Mesenteric fat pad (tissue), 1 donor: ENCODE measurements around the gene TBX2. TPM values are rescaled to one million over a fixed set of nuclear protein-coding genes. Genes with fewer than 3 reads are reported as not detected.

Experiments used
- DNase-seq: peaks from one replicate; pipeline ENCODE4 v3.0.0-alpha.2; 2020; ENCODE audit warnings: low spot score
- total RNA-seq: library from RNA; stranded (reverse); fragmentation: NEBNext Ultra II Directional; extraction: Animal tissue kit (Norgen Biotek cat#: 25700); gene quantifications from one replicate; pipeline ENCODE4 v1.2.1, GENCODE V29; 2021
- donor health status: DM: yes; HTN: yes; CAD: no.

Gene TBX2
- total RNA-seq, 1 donor from 2014 or later: 16.1 TPM

DNA sequence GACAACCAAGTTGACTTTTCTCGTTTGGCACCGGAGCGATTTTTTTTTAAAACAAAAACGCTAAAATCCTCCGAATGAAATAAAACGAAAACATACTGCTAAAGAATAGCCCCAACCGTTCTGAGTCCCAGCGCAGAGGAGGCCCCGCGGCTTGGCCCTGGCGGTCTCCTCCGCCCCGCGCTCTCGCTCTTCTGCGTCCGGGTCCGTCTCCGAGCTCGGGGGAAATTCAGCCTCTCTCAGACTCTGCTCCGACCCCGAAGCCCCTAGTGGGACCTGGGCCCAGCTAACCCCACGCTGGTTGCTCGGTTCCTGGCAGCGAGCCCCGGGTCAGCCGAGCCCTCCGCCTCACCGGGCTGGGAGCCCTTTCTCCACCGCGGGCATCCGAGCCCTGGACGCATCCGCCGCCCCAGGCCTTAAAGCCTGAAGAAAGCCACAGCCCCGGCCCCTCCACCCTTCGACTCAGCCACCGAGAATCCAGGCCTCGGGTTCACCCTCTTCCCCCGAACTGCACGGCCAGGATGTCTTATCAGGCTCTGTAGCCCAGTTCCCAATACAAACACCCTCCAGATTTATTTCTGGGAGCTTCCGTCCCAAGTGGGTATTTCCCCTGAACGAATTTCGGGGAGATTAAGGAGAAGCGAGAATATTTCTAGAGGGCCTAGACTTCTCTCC lies 1.2 kb downstream of the TBX2 start:
- no peak for DNase-seq

DNA sequence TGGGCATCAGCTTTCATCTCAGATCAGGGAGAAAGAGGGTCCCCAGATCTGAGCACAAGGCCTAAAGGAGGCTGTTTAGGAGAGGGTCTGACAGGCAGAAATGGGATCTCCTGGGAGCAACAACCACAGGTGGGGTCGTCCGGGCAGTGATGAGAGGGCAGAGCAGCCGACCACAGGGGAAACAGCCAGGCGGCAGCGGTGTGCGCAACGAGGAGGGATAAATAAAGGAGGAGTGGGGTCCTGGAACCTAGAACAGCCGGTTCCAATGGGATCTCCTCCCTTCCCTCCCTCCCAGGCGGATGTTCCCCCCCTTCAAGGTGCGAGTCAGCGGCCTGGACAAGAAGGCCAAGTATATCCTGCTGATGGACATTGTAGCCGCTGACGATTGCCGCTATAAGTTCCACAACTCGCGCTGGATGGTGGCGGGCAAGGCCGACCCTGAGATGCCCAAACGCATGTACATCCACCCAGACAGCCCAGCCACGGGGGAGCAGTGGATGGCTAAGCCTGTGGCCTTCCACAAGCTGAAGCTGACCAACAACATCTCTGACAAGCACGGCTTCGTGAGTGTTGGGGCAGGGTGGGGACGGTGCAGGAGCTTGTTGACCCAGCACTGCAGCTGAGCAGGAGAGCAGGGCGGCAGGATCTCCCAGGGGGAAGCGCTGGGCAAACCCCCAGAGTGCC lies 1.9 kb downstream of the TBX2 start:
- no peak for DNase-seq

DNA sequence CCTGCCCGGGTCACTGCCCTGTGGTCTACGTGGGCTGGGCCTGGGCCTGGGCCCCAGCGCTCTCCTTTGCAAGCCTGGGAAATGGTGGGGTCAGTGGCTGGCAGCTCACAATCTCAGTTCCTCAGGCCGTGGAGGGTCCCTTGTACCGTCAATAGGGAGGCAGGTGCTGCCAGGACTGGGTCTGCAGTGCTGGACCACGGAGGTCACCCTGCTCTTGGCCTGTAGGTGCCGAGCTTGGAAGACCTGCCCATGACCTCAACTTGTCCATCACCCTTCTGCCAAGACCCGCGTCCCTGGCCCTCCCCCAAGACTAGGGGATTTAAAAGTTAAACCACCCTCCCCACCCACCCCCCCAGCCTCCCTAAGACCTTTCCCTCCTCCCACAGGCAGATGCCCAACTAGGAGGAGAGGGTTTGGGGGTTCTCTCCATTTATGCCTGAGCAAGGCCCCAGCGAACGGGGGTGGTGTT lies 2.5 kb downstream of the TBX2 start:
- no peak for DNase-seq

DNA sequence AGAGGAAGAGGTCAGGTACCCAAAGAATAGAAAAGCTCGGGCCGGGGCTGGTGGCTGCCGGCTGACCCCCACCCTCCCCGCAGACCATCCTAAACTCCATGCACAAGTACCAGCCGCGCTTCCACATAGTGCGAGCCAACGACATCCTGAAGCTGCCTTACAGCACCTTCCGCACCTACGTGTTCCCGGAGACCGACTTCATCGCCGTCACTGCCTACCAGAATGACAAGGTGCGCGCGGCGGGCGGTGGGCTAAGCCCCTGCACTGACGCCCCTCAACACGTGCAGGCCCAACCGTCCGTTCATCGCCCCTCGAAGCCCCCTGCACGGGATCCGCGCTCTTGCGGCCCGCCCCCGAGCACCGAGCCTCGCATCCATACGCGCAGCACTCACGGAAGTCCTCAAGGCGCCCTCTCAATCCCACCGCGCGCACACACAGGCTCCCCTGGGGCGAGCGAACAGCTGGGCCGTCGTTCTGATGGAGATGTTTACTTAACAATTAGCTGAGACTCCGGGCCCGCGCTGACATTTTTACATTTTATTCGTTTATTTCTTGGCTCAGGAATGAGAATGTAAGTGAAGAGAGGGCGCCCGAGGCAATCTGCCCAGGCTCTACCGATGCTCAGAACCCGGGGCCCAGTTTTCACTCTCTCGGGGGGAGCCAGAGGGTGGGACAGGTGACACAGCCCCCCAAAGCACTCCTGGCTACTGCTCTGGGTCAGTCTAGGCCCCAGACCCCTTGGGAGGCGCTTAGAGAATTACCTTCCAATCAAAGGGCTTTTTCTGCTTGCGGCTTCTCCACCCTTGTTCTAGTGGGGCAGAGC lies 3.5 kb downstream of the TBX2 start:
- no peak for DNase-seq

DNA sequence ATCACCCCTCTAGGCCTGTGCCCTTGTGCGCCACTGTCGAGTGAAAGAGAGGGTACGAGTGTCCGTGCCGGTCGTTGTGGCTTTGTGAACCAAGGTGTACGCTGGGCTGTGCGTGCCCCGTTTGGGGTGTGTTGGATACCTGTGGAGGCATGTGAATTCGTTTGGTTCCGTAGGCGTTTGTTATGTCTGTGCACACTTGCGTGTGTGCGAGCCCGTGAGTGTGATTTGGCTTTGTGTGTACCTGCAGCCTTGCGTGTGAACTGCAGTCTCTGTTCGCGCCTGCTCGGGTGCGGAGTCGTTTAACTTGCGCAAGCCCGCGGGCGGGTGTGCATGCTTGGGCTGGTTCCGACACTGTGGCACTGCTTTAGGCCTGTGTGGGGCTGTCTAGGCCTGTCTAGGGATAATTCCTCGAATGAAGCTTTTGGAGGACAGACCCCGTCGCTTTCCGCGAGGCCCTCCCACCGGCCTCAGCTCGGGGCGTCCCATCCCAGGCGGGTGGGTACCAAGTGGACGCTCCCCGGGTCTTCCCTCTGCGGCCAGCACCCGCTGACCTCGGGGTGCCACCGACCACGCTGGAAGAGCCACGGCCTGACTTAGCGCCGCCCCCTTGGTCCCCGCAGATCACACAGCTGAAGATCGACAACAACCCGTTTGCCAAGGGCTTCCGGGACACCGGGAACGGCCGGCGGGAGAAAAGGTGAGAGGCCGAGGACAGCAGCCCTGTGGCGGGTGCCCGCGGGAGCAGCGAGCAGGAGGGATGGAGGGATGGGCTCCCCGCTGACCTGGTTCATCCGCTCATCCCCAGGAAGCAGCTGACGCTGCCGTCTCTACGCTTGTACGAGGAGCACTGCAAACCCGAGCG lies 4.4 kb downstream of the TBX2 start:
- no peak for DNase-seq

DNA sequence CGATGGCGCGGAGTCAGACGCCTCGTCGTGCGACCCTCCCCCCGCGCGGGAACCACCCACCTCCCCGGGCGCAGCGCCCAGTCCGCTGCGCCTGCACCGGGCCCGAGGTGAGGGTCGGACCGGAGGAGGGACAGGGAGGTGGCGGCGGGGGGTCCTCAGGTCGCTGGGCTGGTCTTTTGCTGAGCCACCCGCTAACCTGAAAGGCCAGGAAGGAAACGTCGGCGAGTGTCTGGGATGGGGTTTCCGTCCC lies 4.9 kb downstream of the TBX2 start:
- no peak for DNase-seq

DNA sequence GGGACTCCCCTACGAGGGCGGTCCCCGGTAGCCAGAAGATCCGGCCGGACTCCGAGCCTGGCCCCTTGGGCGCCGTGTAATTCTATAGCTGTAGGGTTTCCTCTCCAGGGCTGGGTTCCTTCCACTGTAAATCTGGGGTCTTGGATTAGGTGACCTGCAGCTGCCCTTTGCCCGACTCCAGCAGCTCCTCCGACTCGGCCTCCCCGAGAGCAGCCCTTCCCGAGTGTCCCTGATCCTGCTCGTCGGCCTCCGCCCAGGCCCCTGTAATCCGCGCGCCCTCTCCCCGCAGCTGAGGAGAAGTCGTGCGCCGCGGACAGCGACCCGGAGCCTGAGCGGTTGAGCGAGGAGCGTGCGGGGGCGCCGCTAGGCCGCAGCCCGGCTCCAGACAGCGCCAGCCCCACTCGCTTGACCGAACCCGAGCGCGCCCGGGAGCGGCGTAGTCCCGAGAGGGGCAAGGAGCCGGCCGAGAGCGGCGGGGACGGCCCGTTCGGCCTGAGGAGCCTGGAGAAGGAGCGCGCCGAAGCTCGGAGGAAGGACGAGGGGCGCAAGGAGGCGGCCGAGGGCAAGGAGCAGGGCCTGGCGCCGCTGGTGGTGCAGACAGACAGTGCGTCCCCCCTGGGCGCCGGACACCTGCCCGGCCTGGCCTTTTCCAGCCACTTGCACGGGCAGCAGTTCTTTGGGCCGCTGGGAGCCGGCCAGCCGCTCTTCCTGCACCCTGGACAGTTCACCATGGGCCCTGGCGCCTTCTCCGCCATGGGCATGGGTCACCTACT lies 5.5 kb downstream of the TBX2 start:
- DNase-seq: no peak

DNA sequence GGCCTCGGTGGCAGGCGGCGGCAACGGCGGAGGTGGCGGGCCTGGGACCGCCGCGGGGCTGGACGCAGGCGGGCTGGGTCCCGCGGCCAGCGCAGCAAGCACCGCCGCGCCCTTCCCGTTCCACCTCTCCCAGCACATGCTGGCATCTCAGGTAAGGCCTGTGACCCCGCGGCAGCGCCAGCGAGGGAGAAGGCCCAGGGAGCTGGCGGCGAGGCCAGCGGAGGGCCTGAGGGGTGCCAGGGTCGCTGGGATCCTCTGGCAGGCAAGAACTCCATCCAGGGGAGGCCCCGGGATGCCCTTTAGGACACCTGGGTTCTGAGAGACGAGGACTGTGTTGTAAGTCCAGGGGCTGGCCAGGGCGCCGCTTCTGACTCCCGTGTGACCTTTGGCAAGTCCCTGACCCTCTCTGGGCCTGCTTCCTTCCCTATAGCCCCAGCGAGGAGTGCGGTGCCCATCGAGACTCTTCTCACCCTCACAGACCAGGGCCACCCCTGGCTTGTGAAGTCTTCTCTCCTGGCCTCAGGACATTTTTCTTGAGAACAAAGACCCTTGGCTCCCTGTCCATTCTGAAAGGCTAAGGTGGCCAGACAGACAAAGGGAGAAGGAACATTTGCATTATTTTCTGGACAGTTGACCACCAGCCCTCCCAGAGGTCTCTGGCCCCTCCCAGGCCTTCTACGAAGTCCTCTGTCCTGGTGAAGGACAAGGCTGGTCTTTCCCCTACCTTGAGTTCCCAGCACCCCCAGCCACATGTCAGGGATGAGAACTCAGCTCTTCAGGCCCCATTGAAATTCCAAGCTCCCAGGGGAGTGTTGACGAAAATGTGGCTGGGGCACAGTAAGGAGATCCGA lies 6.3 kb downstream of the TBX2 start:
- DNase-seq: peak; percentile 87

DNA sequence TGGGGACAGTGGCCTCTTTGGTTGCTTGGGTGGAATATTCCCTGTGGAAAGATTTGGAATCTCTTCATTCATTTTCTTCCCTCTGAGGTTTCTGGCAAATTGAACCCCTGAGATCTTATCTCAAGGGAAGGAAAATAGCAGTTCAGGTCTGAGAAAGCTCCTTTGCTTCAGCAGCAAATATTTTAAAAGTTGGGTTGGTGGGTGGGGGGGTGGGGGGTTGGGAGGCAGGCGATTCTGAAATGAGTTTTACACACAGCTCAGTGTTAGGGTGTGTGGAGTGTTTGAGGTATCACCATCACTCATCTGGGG lies 6.8 kb downstream of the TBX2 start:
- DNase-seq: no peak

DNA sequence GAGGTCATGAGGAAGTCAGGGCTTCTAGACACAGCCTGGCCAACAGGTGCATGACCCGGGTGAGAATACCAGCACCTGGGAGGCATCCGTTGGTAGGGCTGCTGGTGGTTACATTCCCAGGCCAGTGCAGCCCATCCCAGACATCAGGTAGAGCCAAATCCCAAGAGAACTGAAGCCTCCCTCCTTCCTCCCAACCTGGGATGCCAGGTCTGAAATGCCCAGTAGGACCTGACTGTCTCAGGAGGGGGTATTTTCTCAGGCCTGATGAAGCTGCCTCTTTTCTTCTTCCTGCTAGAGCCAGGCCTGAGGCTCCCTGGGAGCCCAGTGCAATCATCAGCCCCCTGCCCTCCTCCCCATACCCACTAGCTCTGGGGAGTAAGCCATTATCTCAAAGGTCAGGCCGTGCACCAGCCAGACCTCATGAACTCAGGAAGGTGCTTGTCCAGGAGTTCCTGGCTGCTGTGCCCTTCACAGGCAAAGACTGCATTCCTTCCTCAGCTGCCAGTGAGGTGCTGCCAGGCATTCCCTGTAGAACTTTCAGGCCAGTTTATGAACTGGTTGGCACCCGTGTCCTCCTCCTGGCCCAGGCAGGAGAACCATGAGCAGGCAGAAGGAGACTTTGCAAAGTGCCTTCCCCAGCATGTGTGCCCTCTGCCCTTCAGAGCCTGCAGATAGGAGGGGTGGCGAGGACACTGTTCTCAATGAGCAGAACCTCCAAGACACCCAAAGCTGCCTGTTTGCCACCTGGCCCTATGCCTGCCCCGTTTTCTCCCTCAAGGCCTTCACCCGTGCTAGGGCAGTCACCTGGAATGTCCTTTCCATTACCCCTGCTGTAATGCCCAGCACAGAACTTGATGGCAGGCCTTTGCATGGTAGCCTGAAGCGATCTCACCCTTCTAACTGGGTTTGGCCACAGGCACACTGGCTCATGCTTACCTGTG lies 7.6 kb downstream of the TBX2 start:
- DNase-seq: peak; percentile 84

DNA sequence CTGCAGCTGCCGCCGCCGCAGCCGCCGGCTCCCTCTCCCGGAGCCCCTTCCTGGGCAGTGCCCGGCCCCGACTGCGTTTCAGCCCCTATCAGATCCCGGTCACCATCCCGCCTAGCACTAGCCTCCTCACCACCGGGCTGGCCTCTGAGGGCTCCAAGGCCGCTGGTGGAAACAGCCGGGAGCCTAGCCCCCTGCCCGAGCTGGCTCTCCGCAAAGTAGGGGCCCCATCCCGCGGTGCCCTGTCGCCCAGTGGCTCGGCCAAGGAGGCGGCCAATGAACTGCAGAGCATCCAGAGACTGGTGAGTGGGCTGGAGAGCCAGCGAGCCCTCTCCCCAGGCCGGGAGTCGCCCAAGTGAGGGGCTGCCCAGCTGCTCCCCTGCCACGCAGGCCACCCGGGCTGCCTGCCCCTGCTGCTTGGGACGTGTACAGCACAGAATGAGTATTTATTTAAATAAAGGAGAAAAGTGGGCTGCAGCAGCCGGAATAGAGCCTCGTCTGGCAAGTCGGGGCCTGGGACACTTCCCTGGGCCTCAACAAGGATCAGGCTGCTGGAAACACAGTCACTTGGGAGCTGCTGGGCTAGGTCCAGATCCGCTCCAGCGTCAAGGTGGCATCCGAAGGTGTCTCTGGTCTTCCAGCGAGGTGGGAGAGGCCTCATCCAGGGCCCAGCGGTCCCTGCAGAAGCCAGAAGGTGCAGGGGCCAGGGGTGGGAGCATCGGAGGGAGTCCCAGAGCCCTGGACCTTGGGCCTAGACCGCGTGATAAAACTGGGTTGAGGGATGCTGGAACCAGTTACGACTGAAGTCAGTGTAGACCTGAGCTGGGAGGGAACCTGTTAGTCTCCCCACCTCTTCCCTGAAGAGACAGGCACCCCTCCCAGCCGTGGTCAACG lies 8.8 kb downstream of the TBX2 start:
- peak; percentile 71 for DNase-seq

DNA sequence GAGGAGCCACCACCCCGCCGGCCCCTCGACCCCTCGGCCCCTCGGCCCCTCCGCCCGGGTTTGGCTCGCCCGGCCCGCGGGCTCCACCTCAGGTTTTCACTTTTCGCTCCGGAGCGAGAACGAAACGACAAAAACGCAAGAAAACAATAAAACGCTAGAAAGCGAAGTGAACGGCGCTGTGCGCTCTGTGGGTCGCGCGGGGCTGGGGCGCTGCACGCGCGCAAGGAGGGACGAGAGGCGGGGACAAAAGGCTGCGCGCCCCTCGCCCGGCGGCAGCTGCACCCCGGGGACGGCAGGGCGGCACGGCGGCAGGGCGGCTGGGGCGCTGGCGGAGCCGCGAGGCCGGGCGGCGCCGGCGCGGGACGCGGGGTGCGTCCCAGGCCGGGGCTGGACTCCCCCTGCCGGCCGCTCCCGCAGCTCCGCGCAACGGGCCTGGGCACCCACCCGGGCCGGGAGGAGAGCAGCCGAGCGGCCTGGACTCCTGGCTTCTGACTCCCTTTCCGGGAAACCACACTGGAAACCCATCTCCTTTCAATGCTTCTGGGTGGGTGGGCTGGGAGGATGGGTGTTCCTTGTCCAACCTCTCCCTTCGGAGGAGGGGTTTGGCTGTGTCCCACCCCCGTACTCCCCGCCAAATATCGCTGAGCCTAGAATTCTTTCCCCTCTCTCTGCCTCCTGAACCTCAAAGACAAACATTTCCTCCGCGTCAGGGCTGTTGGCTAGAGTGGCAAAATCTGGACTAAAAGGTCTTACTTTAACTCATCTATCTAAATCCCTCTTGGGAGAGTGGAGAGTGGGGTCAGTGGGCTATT lies 9.9 kb downstream of the TBX2 start:
- DNase-seq: peak; percentile 91

DNA sequence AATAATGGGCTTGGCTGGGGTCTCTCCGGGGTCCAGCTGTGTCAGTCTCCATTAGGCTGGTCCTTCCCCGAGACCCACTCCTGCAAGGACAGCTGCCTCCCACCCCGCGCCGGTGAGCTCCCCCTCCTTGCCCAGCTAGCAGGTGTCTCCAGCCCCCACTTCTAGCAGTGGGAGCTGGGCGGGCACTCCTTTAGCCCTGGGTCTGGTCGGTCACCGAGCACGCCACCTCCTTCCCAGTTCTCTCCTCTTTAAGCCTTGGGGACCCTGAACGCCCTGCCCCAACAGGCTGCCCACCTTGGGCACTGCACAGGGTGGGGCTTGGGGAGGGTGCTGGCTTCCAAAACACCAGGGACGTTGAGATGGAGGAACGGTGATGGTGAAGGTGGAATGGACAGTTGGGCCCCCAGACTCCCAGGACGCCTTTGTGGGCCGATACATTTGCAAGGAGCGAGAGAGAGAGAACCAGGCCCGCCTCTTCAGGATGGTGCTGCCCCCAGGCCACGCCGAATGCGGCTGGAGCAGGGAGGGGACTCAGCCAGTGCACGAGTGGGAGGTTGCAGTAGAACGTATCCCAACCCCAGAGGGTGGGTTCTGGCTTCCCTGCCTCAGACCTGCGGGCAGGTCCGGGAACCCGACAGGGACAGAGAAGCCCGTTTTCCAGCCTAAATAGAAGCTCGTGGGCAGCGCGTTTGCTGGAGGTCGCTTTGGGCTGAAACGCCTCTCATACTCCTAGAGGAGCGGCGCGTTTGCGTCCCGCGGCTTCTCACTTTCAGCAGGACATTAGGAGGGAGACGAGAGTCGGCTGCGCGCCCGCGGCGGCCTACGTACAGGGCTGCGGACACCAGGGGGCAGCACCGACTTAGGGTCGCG lies 10.7 kb downstream of the TBX2 start:
- DNase-seq: peak; percentile 93

DNA sequence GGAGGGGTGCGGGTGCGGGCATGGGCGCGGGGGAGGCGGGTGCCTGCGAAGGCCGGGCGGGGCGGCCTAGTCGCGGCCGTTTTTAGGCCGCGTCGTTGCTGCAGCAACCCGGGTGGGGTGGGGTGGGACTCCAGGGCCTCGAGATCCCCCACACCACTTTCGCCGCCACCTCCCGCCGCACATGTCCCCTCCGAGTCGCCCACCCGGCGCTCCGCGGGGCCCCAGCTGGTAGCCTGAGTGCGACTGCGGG lies 11.3 kb downstream of the TBX2 start:
- DNase-seq: no peak

DNA sequence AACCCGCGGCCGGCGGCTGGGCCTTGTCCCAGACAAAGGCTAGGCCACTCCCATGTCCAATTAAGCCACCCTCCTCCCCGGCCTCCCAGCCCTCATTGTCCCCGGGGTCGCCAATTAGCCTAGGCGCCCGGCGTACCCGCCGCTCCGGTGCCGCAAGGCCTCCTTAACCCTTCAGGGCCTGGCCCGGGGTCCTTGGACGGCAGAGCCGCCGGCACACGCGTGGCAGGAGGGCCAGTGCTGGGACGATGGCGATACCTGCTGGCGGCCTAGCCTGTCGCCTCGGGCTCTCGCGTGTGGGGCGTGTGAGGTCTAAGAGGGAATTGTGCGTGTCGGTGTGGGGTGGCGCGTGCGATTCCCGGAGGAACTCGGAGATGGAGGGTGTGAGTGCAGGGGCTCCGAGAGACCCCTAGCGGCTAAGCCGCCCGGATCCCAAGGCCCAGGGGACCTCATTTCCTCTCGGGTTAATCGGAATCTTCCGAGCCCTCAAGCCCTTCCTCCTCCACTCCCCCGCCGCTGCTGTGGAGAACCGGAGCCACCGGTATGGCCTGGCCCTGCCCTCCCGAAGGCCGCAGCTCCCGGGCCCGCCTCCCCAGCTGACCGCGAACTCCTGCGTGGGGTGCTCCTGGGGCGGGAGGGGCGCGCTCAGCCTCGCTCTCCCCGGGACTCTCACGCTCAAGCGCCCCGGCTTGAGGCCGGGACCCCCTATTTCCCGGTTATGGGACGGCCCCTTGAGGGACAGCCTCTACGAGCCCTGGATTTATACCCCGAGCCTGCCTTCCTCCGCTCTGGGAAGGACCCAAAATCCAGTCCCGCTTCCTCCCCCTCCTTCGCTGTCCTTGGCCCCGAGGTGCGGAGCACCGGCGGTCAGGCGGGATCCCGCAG lies 11.9 kb downstream of the TBX2 start:
- peak; percentile 91 for DNase-seq
